HepG2 (cell line): ENCODE data around the gene ZKSCAN8.

Experiments
- CCDC6 ChIP-seq: sonication (generic); formaldehyde crosslinking; IDR thresholded peaks from 2 replicates; pipeline ENCODE4 v1.8.1; 2022; ENCODE audit warnings: mild to moderate bottlenecking, missing genetic modification reagents, moderate library complexity
- ESRRA ChIP-seq: sonication (generic); formaldehyde crosslinking; IDR thresholded peaks from 2 replicates; pipeline ENCODE4 v1.5.1; 2020; ENCODE audit warnings: mild to moderate bottlenecking, low read depth, missing genetic modification reagents
- FOXM1 ChIP-seq: sonication (generic); formaldehyde crosslinking; IDR thresholded peaks from 2 replicates; pipeline ENCODE4 v1.5.0; 2020; ENCODE audit warnings: missing genetic modification reagents
- HMG20B ChIP-seq: conservative IDR thresholded peaks from 2 replicates; pipeline ENCODE4 v1.6.1; 2016; ENCODE audit warnings: missing genetic modification reagents, missing compliant biosample characterization
- HNRNPL ChIP-seq: fragments of 200-400 bp; formaldehyde crosslinking; IDR thresholded peaks from 2 replicates; pipeline ENCODE4 v1.6.1; 2017; ENCODE audit warnings: mild to moderate bottlenecking, low read depth, low read length
- MAFK ChIP-seq, 2 experiments: IDR thresholded peaks in 1 of 2; conservative IDR thresholded peaks in 1 of 2; 2 replicates each; pipeline ENCODE4 v1.6.1; 2011; ENCODE audit warnings: improper control_type of control experiment in 2 of 2, low read length in 2 of 2
- NBN ChIP-seq: fragments of 450-650 bp; conservative IDR thresholded peaks from 2 replicates; pipeline ENCODE4 v1.6.1; 2017
- NR3C1 ChIP-seq: sonication (generic); formaldehyde crosslinking; IDR thresholded peaks from 2 replicates; pipeline ENCODE4 v1.4.0; 2020; ENCODE audit warnings: missing genetic modification reagents
- ZNF337 ChIP-seq: sonication (generic); formaldehyde crosslinking; IDR thresholded peaks from 2 replicates; pipeline ENCODE4 v1.5.1; 2020; ENCODE audit warnings: missing genetic modification reagents, low read depth, mild to moderate bottlenecking, borderline replicate concordance
- ZNF713 ChIP-seq: sonication (generic); formaldehyde crosslinking; IDR thresholded peaks from 2 replicates; pipeline ENCODE4 v1.4.0; 2020; ENCODE audit warnings: mild to moderate bottlenecking, missing genetic modification reagents
- ZNF737 ChIP-seq: sonication (generic); formaldehyde crosslinking; IDR thresholded peaks from 2 replicates; pipeline ENCODE4 v1.5.0; 2020; ENCODE audit warnings: missing genetic modification reagents, mild to moderate bottlenecking, borderline replicate concordance
- ZZZ3 ChIP-seq: sonication (generic); formaldehyde crosslinking; IDR thresholded peaks from 2 replicates; pipeline ENCODE4 v1.4.0; 2020; ENCODE audit warnings: missing genetic modification reagents, mild to moderate bottlenecking, borderline replicate concordance
- TF ChIP-seq, protein P1 (sequence below): sonication (generic); formaldehyde crosslinking; IDR thresholded peaks from 2 replicates; pipeline ENCODE4 v1.5.0; 2020; ENCODE audit warnings: mild to moderate bottlenecking, missing genetic modification reagents, moderate library complexity

DNA sequence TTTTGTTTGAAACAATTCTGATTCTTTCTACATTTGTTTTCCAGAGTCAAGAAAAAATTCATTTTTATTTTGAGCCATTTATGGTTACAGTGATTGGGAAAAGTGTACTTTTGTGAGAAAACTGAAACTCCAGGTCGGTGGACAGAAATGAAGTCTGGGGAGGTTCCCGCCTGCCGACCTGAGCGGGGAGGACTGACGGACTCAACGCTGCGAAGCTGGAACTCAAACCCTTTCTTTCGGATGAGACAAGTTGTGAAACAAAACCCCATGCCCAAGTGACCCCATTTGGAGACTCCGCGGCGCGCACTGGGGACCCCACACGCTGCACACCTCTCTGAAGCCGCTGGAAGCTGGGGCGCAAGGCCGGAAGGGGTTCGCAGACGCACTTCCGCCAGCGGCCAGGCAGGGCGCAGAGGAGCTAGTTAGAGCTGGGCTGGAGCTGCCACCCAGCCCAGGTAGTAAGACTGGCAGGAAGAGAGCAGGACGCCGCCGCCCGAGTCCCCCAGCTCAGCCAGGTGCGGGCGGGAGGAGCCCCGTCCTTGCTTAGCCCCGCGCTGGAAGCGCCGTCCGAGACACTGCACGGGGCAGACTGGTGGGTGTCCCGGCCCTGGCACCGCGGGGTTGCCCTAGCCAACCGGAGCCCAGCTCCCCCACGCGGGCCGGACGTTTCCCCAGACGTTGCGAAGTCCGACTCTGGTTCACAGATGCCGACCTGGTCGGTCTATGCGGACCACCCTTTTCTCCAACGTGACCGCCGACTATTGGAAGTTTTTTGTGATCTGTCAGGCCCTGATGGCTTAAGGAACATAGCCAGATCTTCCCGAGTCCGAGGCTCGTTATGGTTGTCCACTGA lies 37.1 kb upstream of the ZKSCAN8 start:
- TF ChIP-seq HMG20B (CRISPR knock-in tag) (peak; percentile 44; the same call in 1 of the 2 replicates), ZNF337 (CRISPR knock-in tag) (0 out of 2 replicates have a peak, but pooled peaks have one; percentile 68), ZZZ3 (CRISPR knock-in tag) (peak; percentile 64; the same call in 1 of the 2 replicates), NBN (no peak), ZNF713 (CRISPR knock-in tag) (no peak), FOXM1 (no peak), ESRRA (CRISPR knock-in tag) (no peak), MAFK (conservative IDR thresholded peaks at IDR 0.05 in 1 of 2, IDR thresholded peaks at IDR 0.05 in 1 of 2; ENCODE audit: low read length in 2 of 2) (no peak), HNRNPL (peak; percentile 96), NR3C1 (CRISPR knock-in tag) (no peak), ZNF737 (no peak), CCDC6 (peak; percentile 83; the same call in 1 of the 2 replicates)
- TF ChIP-seq, protein P1, sequence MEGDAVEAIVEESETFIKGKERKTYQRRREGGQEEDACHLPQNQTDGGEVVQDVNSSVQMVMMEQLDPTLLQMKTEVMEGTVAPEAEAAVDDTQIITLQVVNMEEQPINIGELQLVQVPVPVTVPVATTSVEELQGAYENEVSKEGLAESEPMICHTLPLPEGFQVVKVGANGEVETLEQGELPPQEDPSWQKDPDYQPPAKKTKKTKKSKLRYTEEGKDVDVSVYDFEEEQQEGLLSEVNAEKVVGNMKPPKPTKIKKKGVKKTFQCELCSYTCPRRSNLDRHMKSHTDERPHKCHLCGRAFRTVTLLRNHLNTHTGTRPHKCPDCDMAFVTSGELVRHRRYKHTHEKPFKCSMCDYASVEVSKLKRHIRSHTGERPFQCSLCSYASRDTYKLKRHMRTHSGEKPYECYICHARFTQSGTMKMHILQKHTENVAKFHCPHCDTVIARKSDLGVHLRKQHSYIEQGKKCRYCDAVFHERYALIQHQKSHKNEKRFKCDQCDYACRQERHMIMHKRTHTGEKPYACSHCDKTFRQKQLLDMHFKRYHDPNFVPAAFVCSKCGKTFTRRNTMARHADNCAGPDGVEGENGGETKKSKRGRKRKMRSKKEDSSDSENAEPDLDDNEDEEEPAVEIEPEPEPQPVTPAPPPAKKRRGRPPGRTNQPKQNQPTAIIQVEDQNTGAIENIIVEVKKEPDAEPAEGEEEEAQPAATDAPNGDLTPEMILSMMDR (CRISPR knock-in tag), result peak; percentile 84
